Measurements from ENCODE around the gene PATJ. TPM values are rescaled to one million over a fixed set of nuclear protein-coding genes. Genes with fewer than 3 reads are reported as not detected.

PATJ gene
- total RNA-seq, 1 experiment from 2014 or later, result 47.3 TPM

DNA sequence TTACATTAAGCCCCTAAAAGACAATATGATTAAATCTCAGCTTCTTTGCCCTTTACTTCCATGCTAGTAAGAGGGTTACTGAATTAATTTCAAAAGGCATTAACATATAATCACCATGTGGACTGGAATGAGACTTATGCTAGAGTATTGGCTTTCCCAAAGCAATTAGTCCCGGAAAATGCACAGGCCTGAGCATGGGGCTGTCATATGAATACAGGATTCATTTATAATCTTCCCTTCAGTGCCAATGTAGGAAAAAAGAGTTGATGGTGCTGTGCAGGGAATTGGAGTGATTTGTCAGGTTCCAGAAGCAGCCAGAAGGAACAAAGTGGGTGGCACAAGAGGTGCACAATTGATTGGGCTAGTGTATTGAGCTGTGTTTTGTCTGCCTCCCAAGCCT, 253.4 kb downstream of the PATJ start:
- Histone ChIP-seq H3K14ac (ENCODE audit: insufficient read depth, low read length) (no peak overlapping the region), H3K18ac (ENCODE audit: insufficient read length, low read depth, low read length) (no peak overlapping the region), H4K91ac (ENCODE audit: insufficient read length, low read depth, low read length) (no peak overlapping the region), H3K27ac (ENCODE audit: insufficient read length, low read depth, low read length) (no peak overlapping the region), H4K20me1 (ENCODE audit: control insufficient read depth, insufficient read depth, insufficient read length) (no peaks in the 10 kb centered on the region), H2BK20ac (ENCODE audit: low read depth, low read length, poor library complexity, severe bottlenecking) (no peak overlapping the region), H4K8ac (replicated peaks; ENCODE audit: insufficient read length, low read depth, low read length) (no peak overlapping the region), H3K4me1 (ENCODE audit: insufficient read depth, low read length) (no peaks in the 10 kb centered on the region), H3K9ac (ENCODE audit: extremely low read depth, insufficient read length, low read length) (no peak overlapping the region), H3K79me1 (ENCODE audit: insufficient read depth, low read depth, low read length, poor library complexity, severe bottlenecking) (no peaks in the 10 kb centered on the region), H3K79me2 (ENCODE audit: insufficient read depth, low read length) (no peaks in the 10 kb centered on the region), H2BK120ac (ENCODE audit: low read depth, low read length, poor library complexity, severe bottlenecking) (no peak overlapping the region), H3K23me2 (ENCODE audit: insufficient read length, low read depth, low read length, poor library complexity, severe bottlenecking) (no peaks in the 10 kb centered on the region), H3T11ph (ENCODE audit: low read length) (no peak overlapping the region), H4K5ac (ENCODE audit: insufficient read length, low read depth, low read length) (no peak overlapping the region), H3K23ac (ENCODE audit: insufficient read length, low read depth, low read length) (no peak overlapping the region), H3K4me2 (ENCODE audit: insufficient read depth, insufficient read length, low read length) (no peak overlapping the region), H2BK15ac (ENCODE audit: low read depth, low read length) (no peak overlapping the region), H3K9me3 (ENCODE audit: control insufficient read depth, low read depth, low read length) (no peaks in the 10 kb centered on the region), H3K27me3 (ENCODE audit: insufficient read depth, low read length) (no peaks in the 10 kb centered on the region), H2AFZ (ENCODE audit: low read length) (no peak overlapping the region), H2BK5ac (ENCODE audit: insufficient read length, low read length) (no peak overlapping the region), H2AK5ac (ENCODE audit: insufficient read length, low read length) (no peak overlapping the region), H3K4ac (ENCODE audit: low read depth, low read length) (no peak overlapping the region), H2BK12ac (ENCODE audit: insufficient read length, low read depth, low read length) (no peak overlapping the region), H3K56ac (ENCODE audit: insufficient read length, low read depth, low read length) (no peak overlapping the region)
- peak overlapping the region in 1 of 3 experiments; percentile 59; a peak in 2 of 7 replicates for H3K27ac Mint-ChIP-seq
- no peaks in the 10 kb centered on the region for H3K27me3 Mint-ChIP-seq (ENCODE audit: low read depth)
- no CpG with 5 or more reads among the region's 1 CpG for WGBS (ENCODE audit: extremely low coverage, insufficient read length, low lambda C conversion rate)
- DNase-seq, result no peak
- H3K9me3 Mint-ChIP-seq, result no peaks in the 10 kb centered on the region
- H3K4me3 Mint-ChIP-seq, result no peak overlapping the region
- peaks cover 0 to 2% of the 10 kb centered on the region in 2 experiments; a peak in 2 of 4 replicates for H3K4me1 Mint-ChIP-seq
- H3K36me3 Mint-ChIP-seq (ENCODE audit: insufficient read depth in 1 of 3, low read depth in 3 of 3), result peaks cover 11 to 32% (median 12%) of the 10 kb centered on the region in 3 experiments; a peak in 5 of 7 replicates
- TF ChIP-seq, protein P1, sequence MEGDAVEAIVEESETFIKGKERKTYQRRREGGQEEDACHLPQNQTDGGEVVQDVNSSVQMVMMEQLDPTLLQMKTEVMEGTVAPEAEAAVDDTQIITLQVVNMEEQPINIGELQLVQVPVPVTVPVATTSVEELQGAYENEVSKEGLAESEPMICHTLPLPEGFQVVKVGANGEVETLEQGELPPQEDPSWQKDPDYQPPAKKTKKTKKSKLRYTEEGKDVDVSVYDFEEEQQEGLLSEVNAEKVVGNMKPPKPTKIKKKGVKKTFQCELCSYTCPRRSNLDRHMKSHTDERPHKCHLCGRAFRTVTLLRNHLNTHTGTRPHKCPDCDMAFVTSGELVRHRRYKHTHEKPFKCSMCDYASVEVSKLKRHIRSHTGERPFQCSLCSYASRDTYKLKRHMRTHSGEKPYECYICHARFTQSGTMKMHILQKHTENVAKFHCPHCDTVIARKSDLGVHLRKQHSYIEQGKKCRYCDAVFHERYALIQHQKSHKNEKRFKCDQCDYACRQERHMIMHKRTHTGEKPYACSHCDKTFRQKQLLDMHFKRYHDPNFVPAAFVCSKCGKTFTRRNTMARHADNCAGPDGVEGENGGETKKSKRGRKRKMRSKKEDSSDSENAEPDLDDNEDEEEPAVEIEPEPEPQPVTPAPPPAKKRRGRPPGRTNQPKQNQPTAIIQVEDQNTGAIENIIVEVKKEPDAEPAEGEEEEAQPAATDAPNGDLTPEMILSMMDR (conservative IDR thresholded peaks at IDR 0.05), result no peak

Measured in H9 (cell line).